GM21381 (cell line): ENCODE results near the gene HOXB4.

ENCODE experiments used
- ATAC-seq: cut with Tn5 transposase; IDR thresholded peaks from one replicate; pipeline ENCODE4 v1.9.1; 2021; ENCODE audit warnings: mild to moderate bottlenecking, moderate library complexity; ENCODE audit not compliant: unreplicated experiment

Gene HOXB4

GRCh38 chr17:48561884-48562810 lies 16.0 kb downstream of the HOXB4 start:
- ATAC-seq, result peak; percentile 48

- no peak for ATAC-seq
These were observed 18.0 kb downstream of the HOXB4 start for GRCh38 chr17:48559840-48560817.

GRCh38 chr17:48559122-48559839 lies 18.9 kb downstream of the HOXB4 start:
- no peak for ATAC-seq

GRCh38 chr17:48558831-48559121 lies 19.4 kb downstream of the HOXB4 start:
- ATAC-seq, result no peak

DNA sequence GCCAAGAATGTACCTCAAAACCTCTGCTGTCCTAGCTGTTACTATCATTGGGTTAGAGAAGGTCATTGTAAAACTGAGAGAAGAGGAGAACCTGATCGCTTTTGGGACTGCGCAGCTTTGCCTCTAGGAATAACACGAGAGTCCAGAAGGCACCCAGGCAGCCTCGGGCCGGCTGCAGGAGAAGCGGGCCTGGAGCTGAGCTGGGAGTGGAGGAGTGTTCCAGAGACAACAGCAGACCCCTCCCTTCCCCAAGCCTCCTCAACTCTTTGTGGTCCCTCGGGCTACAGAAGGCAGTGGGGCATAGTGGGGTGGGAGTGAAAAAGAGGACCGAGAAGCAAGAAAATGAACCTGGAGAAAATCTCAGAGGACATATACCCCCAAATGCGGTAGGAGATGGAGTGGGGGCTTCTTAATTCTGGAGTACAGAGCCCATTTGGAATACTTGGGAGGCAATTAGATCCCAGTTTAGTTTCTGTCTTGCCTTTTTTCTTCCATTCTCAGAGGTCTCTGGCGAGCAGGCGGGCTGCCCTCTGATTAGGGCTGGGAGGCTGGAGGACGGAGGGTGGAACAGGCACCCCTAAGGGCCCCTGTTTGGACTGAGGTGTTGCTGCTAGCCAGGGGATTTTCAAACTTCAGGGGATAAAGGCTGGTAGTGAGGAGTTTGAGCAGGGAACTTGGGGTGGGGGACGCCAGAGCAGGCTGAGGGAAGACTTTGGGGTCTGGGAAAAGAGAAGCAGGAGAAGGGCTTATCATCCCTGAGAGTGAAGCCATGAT lies 19.9 kb downstream of the HOXB4 start:
- ATAC-seq, result no peak

DNA sequence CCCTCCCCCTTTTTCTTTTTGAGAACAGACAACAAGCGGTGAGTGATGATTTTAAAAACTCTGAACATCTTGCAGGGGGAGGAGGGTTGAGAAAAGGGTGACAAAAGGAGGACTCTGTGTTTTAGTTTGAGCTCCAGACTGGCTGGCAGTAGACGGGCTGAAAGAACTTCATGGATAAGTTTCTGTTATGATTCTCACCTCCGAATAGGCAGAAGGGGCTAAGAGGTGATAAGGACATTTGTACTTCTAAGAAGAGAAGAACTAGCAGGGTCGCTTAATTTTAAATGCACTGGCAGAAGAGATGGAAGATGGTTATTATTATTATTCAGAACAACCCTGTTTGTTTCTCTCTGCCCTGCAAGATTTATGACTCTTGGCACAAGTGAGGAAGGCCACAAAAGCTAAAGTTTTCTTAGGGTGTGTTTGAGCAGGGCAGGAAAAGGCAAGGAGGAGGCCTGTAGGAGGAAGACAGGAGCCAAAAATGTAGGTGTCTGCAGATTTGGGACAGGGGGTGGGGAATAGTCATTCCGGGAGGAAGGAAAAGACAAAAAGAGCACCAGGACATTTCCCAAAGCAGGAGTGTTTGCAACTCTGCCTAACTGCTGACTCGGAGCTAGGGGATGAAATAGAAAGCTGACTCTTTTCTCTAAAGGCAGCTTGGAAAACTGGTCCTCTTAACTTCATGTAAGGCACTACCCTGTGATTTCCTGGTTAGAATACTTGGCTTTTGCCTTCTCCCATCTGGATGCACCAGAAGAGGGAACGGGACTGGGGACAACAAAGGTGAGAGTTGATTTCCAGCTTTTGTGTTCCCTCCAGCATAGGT lies 21.4 kb downstream of the HOXB4 start:
- ATAC-seq, result no peak

GRCh38 chr17:48556229-48556575 lies 21.9 kb downstream of the HOXB4 start:
- ATAC-seq, result no peak

GRCh38 chr17:48555258-48556228 lies 22.6 kb downstream of the HOXB4 start:
- ATAC-seq, result no peak

GRCh38 chr17:48554412-48555257 lies 23.5 kb downstream of the HOXB4 start:
- ATAC-seq, result no peak

DNA sequence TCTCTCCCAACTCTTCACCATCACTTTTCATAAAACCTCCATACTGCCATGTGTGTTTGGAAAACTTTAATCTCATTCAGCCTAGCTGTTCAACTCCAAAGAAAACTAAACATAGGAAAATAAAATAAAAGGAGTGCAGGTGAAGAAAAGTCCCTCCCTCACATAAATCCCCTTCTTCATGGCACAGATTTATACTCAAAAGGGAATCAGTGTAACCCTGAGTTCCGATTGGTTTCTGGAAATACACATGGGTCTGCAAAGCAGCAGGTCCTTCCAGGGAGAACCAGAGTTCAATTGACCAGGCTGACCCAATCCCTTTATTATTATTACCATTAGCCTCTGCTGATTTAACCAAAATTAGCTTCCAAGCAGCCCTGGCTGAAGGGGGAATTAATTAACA lies 24.3 kb downstream of the HOXB4 start:
- ATAC-seq, result no peak

- ATAC-seq, result no peak
These were observed 25.0 kb downstream of the HOXB4 start for GRCh38 chr17:48553190-48553547.

GRCh38 chr17:48552466-48553189 lies 25.5 kb downstream of the HOXB4 start:
- no peak for ATAC-seq

GRCh38 chr17:48551596-48552465 lies 26.3 kb downstream of the HOXB4 start:
- no peak for ATAC-seq

DNA sequence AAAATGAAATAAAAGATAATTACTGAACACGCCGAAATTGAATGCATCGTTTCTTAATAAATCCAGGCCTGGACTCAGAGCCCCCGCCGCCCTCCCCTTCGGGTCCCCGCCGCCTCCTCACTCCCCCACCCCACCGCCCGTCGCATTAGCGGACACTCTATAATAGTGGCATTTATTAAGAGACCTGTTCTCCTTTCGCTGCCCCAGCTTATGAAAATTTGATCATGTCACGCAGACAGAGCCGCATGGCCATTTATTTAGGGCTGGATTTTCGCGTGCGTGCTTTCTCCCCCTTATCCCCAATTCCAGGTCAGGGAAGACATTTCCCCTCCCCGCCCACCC lies 27.0 kb downstream of the HOXB4 start:
- ATAC-seq, result no peak

DNA sequence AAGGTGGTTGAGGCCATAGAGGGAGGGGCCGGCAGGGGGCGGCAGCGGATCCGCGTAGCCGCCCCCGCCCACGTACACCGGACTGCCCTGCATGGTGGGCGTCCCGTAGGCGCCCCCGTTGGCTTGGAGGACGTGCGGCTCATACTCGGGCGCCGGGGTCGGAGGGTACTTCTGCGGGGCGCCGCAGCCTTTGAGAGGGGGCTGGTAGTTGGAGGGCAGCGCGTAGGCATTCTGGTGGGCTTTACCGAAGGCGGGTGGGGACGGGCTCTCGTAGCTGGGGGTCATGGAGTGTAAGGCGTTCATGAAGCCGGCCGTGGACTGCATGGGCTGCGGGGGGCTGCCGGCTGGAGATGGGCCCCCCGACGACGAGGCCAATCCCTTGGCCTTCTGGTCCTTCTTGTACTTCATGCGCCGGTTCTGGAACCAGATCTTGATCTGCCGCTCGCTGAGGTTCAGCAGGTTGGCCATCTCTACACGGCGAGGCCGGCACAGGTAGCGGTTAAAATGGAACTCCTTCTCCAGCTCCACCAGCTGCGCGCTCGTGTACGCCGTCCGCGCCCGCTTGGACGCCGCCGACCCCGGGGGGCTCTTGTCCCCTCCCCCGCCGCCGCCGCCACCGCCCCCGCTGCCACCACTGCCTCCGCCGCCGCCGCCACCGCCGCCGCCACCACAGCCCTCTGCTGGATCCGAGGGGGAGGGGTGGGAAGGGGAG lies 27.5 kb downstream of the HOXB4 start:
- no peak for ATAC-seq
